ENCODE results near the gene FSTL4. TPM values are rescaled to one million over a fixed set of nuclear protein-coding genes. Genes with fewer than 3 reads are reported as not detected.
"Not testable (repeated sequence)": the region's sequence is repeated elsewhere in the genome, so short reads cannot be mapped to it uniquely, and the experiment has no call there.

The FSTL4 gene
- total and polyA plus RNA-seq, 9 donors = 0.07 to 0.22 (median 0.15) TPM; not detected in 4

DNA sequence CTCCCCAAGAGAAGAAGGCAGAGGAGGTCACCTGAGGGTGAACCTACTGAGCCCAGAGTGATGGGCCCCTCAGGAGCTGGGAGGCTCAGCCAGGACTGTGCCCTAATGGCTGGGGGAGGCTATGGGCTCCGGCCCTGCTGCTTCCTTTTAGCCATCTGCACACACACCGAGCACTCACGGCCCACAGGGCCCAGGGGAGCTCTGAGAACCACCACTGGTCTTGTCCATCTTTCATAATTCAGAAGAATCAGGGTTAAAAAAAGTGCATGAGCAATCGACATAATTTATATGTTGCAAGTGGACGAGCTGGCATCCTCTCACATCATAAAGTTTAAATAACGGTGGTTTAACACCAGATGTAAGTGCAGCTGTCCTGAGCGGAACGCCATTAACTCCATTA, 162.1 kb downstream of the FSTL4 start:
- WGBS, 3 donors = 53 to 58% (median 55%) methylated on average over 8 of the region's 8 CpGs
- H3K27me3 ChIP-seq = no peaks in the 10 kb centered on the region
- TF ChIP-seq POLR2A (IDR thresholded peaks at IDR 0.05) (no peak), EP300 (IDR thresholded peaks at IDR 0.05) (no peak)
- TF ChIP-seq, protein P1, sequence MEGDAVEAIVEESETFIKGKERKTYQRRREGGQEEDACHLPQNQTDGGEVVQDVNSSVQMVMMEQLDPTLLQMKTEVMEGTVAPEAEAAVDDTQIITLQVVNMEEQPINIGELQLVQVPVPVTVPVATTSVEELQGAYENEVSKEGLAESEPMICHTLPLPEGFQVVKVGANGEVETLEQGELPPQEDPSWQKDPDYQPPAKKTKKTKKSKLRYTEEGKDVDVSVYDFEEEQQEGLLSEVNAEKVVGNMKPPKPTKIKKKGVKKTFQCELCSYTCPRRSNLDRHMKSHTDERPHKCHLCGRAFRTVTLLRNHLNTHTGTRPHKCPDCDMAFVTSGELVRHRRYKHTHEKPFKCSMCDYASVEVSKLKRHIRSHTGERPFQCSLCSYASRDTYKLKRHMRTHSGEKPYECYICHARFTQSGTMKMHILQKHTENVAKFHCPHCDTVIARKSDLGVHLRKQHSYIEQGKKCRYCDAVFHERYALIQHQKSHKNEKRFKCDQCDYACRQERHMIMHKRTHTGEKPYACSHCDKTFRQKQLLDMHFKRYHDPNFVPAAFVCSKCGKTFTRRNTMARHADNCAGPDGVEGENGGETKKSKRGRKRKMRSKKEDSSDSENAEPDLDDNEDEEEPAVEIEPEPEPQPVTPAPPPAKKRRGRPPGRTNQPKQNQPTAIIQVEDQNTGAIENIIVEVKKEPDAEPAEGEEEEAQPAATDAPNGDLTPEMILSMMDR (IDR thresholded peaks at IDR 0.05) = no peak
- no peak overlapping the region for H3K4me3 ChIP-seq
- no peaks in the 10 kb centered on the region for H3K9me3 ChIP-seq
- H3K36me3 ChIP-seq = no peaks in the 10 kb centered on the region
- DNase-seq = no peak
- intact Hi-C loops (cut with DNase I) = no loop called here
- H3K4me1 ChIP-seq (ENCODE audit: insufficient read depth) = no peaks in the 10 kb centered on the region
- H3K27ac ChIP-seq = no peak overlapping the region

DNA sequence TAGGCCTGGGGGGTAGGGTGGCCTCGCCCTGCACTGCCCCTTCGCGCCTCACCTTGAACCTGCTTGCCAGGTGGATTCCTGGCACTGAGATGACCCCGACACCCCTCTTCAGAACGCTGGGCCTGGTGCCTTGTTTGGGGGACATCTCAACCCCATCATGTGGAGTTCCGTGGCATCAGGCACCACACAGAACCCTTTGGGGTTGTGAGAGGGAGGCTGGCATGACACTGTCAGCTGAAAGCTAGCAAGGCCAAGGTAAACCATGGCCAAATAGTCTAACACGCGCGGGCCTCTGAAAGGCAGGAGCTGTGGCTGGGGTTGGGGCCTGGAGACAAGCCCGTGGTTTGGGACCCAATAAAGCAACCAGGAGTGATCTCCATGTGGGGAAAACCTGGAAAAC, 163.2 kb downstream of the FSTL4 start:
- Histone ChIP-seq H3K4me3 (no peak overlapping the region), H3K27ac (no peak overlapping the region), H3K9me3 (no peaks in the 10 kb centered on the region), H3K4me1 (ENCODE audit: insufficient read depth) (no peaks in the 10 kb centered on the region), H3K27me3 (no peaks in the 10 kb centered on the region), H3K36me3 (no peaks in the 10 kb centered on the region)
- no peak for DNase-seq
- intact Hi-C loops (cut with DNase I) = no loop called here
- 85 to 88% (median 87%) methylated on average over 10 of the region's 10 CpGs for WGBS, 3 donors
- TF ChIP-seq POLR2A (IDR thresholded peaks at IDR 0.05) (no peak), EP300 (IDR thresholded peaks at IDR 0.05) (no peak)
- TF ChIP-seq, protein P1 (IDR thresholded peaks at IDR 0.05) = no peak

DNA sequence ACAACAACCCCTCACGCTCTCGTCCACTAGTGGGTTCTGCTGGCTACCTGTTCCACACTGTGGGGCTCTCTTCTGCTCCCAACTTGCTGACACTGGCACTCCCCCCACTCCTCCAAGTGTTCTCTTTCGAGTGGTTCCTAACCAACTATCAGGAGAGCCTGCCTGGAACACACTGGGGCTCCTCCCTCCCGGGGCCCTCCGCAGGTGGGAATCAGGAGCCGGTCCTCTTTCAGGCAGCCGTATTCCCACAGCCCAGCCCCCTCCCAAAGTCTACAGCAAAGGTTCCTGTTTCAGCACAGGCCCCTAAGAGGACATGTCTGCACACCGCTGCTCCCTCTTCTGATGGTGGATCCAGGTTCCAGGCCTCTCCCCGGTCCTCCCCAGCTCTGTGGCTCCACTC, 165.9 kb downstream of the FSTL4 start:
- H3K4me3 ChIP-seq = no peak overlapping the region
- H3K36me3 ChIP-seq = no peaks in the 10 kb centered on the region
- DNase-seq = no peak
- H3K4me1 ChIP-seq (ENCODE audit: insufficient read depth) = no peaks in the 10 kb centered on the region
- H3K27ac ChIP-seq = no peak overlapping the region
- WGBS, 3 donors = 78 to 85% (median 81%) methylated on average over 9 of the region's 9 CpGs
- no peaks in the 10 kb centered on the region for H3K9me3 ChIP-seq
- TF ChIP-seq EP300 (IDR thresholded peaks at IDR 0.05) = no peak
- TF ChIP-seq, protein P1 (IDR thresholded peaks at IDR 0.05) = no peak
- TF ChIP-seq POLR2A (IDR thresholded peaks at IDR 0.05) = no peak
- intact Hi-C loops (cut with DNase I) = no loop called here
- H3K27me3 ChIP-seq = no peaks in the 10 kb centered on the region

DNA sequence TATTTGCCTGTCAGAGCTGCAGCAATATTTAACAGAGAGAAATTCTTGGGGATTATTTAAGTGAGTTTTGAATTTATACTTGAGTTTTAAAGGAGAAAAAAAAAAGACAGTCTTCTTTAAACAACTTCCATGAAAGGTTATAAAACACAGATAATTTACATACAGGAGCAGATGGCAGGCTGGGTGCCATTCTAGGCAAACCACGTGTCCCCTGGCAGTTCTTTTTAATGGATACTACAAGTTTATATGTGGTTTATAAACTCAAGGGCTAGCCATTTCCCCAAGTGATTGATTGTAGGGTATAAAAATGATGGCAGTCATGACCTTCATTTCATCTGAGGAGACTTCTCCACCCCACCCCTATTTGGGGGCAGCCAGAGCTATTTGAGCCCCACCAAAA, 166.6 kb downstream of the FSTL4 start:
- no peak overlapping the region for H3K4me3 ChIP-seq
- intact Hi-C loops (cut with DNase I) = no loop called here
- no peaks in the 10 kb centered on the region for H3K36me3 ChIP-seq
- H3K4me1 ChIP-seq (ENCODE audit: insufficient read depth) = no peaks in the 10 kb centered on the region
- 10 to 37% (median 14%) methylated on average over 1 of the region's 1 CpG for WGBS, 3 donors
- H3K27me3 ChIP-seq = no peaks in the 10 kb centered on the region
- H3K9me3 ChIP-seq = no peaks in the 10 kb centered on the region
- TF ChIP-seq EP300 (IDR thresholded peaks at IDR 0.05) = no peak
- TF ChIP-seq, protein P1 (IDR thresholded peaks at IDR 0.05) = no peak
- TF ChIP-seq POLR2A (IDR thresholded peaks at IDR 0.05) = no peak
- no peak overlapping the region for H3K27ac ChIP-seq
- no peak for DNase-seq

DNA sequence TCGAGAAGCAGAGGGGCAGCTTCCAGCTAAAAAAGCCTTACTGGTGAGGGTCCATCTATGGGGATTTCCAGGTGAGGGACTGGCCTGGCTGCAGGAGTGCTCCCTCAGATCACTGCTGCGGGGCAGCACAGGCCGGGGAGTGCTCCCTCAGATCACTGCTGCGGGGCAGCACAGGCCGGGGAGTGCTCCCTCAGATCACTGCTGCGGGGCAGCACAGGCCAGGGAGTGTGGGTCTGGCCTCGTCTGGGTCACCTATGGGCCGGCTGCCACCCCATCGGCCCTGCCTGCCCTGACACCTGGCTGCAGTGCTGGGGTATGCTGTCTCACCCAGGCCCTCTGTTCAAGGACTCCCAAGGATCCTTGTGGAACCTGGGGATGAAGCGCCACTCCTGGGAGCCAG, 167.1 kb downstream of the FSTL4 start:
- H3K27me3 ChIP-seq; DNase-seq; H3K4me1 ChIP-seq (ENCODE audit: insufficient read depth); H3K4me3 ChIP-seq; intact Hi-C loops (cut with DNase I); H3K27ac ChIP-seq; H3K36me3 ChIP-seq; H3K9me3 ChIP-seq: not testable (repeated sequence)
- WGBS, 3 donors = 76 to 85% (median 80%) methylated on average over 10 of the region's 10 CpGs

Data from ovary (tissue), 9 donors.